Measurements from ENCODE around the gene BSCL2.
"Not testable (repeated sequence)": the region's sequence is repeated elsewhere in the genome, so short reads cannot be mapped to it uniquely, and the experiment has no call there.

Gene BSCL2

DNA sequence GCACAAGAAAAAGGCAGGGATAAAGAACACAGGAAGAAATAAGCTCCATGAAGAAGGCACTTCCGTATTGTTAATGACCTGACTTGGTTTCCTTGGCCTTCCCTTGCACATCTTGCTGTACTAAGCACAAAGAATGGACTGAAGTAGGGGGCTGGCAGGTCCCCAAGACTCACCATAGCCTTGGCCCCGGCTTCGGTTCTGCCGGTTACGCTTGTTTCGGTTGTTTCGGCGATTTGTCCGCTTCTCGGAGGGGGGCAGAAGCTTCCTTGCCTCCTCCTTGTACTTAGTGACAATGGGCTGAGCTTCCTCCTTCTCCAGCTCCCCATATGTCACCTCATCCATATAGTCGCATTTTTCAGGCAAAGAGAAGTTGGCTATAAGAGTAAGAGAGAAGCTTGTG, 9.6 kb upstream of the BSCL2 start:
- no peak for DNase-seq

DNA sequence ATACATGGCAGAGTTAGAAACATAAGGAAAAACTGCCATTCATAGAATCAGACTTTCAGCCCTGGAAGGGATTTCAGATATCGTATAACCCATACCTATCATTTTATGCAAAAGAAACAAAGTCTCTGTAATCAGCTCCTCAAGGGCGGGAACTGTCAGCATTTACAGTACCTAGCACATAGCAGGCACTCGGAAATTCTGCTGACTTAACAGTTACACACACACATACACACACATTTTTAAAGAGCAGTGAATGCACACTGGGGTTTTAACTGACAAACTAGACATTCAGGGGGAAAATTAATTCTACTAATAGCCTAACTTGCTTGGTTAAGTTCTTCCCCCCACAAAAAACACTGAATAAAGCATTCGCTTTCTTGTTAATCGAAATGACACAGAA, 9.0 kb upstream of the BSCL2 start:
- DNase-seq = no peak

DNA sequence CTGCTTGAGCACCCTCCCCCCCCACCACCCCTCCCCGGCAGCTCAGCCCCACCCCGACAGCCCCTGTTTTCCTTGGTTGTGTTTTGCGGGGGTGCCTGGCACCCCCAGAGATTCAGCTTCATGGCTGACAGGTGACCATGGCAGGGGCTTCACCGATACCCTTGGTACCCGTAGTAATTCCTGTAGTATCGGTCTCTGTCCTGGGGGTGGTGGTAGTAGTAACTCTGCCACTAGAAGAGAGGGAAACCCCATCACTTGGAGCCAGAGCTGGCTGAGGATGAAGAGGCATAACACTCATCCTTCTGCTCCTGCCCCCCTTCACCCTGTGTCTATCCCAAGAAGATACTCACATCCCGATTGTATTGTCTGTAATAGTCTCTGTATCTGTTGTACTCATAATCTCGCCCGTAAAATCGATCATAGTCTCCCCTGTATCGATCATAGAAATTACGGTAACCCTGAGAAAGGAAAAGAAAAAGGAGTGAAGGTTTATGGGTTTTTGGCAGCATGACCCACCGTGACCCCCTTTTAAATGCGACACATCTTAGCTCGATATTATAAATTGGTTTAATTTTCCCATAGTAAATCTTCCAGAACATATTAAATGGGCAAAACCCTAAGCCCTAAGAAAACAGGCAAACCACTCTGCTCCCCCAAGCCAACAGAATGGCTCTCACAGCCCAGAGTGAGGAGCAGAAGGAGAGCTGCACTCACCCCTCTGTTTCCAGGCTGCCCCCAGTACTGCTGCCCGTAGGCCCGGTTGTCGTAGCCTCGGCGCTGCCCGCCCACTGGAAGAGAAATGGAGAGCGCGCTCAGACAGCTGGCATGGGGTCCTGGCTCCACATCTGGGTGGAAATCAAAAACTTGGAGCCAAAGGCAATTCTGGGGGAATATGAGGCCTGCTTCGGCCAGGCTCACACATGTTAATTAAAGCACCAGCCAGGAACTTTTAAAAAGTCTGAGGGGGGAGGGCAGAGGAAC, 8.2 kb upstream of the BSCL2 start:
- DNase-seq = no peak

DNA sequence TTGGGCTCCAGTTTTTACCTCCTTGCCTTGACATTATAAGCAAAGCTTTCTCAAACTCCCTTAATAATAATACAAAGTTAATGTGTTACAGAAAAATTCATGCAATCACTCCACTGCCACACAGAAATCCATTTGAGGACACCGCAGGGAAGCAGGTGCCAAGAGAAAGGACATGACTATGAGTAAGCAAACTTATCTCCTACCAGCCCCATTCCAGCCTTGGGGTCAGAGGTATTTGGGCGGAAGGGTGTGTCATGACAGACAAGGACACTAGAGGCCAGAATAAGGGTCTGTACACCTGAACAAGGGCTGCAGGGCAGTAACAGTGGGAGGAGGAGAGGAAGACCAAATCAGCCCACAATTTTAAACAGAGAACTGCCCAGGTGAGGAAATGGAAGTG, 6.1 kb upstream of the BSCL2 start:
- DNase-seq = no peak

DNA sequence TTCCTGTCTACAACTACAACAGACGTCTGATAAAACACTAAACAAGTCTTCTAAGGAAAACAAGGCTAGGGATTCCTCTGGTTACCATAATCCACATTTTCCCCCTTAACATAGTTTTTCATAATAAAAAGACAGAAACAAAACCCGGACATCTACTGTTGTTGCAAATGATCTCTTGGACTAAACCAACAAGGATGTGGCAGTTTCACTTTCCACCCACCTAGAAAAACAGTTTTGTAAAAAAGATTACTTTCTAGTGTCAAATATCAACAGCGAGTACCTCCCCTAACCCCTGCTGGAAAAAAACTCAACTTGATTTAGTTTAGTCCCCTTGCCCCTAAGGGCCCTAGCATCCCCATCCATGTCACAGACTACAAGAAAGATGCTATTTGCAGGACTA, 5.6 kb upstream of the BSCL2 start:
- no peak for DNase-seq

DNA sequence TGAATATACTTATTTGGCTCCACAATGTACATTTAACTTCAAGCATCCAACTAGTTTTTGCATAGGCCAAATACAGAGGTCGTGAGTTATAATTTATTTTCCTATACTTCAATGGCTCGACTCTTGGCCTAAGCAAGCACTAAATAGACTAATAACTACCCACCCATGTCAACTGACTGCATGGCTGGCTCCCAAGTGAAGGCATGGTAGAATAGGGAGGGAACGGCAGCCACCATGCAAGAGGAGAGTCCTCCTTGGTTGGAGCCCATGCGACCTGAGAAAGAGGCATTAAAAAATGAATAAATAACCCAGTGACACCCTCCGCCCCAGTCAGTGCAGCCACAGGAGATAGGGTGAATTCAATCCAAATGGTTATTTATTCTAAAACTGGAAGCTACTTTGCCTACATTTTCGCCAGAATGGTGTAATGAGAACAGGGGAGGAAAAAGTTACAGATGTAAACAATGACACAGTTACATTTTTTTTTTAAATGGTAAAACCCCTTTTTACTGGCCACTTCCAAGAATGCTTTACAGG, 5.1 kb upstream of the BSCL2 start:
- DNase-seq = no peak

DNA sequence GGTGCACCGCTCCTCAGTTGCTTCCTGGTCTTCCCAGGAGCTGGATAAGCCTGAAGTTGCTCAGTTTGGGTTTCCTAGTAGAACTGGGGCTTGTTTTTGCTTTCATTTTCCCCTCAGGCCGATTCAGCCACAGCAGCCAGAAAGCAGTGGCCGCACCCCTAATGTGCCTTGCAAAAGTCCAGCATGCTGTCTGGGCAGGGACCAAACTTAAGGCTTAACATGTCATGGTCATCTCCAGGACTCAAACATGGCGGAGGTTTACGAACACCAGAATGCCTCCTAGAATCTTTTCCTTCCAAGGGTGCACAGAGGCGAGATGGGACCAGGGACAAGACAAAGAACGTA, 2.7 kb upstream of the BSCL2 start:
- no peak for DNase-seq

DNA sequence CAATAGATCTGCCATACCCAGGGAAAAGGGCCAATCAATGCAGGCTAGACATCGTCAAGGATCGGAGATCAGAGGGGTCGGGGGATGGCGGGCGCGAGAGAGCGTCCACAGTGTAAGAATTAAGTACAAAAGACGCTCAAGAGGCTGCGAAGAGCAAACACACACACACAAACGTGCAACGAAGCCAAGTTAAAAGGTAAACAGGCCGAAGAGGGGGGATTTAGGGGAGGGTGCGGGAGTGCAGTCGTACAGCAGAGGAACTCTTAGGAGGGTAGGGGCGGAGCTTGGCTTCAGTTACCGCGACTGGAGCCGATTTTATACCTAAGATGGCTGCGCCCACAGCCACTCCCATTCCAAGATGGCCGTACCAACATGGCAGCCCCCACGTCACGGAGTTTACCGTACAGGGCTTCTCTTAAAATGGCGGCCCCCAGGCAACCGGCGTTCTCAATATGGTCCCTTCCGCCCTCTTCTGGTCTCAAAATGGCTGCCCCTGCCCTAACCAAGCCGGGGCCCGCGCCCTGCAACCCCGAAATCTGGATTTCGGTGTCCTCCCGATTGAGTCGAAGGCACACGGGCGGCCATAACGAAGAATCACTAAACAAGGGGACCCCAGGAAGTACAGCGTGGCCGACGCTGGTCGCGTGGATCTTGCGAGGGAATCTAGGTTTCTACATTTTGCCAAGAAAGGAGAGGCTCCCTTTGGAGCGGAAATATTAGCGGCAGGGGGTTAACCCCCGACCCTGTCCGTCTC, 2.2 kb upstream of the BSCL2 start:
- DNase-seq = peak; percentile 89 to 97

DNA sequence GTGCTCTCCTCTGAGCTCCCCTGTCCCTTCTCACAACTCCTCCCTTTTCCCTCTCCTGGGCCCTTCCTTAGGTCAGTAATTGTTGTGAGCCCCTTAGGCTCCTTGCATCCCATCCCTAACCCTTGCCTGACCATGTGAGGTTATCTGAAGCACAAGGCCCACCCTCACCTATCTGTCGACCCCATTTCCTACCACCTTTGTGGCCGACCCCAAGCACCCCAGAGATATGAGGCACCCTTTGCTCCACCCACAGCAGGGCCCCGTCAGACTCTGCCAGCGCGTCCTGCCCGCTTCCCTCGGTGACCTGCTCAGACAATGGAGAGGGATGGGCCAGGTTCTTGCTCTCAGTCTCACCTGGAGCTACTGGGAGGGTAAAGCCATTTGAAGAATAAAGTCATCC, 1.6 kb upstream of the BSCL2 start:
- DNase-seq = no peak

DNA sequence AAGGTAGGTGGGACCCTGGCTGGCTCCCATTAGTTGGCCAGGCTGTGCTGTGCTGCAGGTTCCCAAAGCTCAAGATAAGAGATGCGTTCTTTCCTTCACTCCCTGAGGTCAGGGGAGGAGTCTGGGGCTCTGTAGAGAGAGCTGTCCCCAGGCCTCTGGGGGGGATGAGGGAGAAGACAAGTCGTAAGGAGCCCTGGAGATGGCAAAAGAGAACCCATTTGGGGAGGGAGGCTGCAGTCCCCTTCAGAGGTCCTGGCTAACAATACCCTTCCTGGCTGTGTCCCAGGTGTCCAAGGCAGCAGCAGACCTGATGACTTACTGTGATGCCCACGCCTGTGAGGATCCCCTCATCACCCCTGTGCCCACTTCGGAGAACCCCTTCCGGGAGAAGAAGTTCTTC, 1.2 kb upstream of the BSCL2 start:
- DNase-seq = no peak

DNA sequence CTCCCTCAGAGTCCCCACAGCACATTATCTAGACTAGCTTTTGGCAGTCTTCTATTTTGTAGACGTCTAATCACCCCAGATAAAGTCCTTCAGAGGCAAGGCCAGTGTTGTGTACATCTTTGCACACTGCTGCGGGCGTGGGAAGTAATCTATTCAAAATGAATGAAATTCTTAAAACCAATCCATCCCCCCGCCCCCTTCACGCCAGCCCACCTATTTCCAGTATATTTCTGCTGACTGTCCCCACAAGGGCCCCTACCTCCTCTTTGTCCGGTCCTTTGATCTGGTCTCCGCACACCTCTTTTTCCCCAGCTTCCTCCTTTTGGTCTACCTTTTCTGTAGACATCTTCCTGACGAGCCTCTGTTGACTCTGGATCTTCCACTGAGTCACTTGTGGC, 375 bp downstream of the BSCL2 start:
- no peak for DNase-seq

DNA sequence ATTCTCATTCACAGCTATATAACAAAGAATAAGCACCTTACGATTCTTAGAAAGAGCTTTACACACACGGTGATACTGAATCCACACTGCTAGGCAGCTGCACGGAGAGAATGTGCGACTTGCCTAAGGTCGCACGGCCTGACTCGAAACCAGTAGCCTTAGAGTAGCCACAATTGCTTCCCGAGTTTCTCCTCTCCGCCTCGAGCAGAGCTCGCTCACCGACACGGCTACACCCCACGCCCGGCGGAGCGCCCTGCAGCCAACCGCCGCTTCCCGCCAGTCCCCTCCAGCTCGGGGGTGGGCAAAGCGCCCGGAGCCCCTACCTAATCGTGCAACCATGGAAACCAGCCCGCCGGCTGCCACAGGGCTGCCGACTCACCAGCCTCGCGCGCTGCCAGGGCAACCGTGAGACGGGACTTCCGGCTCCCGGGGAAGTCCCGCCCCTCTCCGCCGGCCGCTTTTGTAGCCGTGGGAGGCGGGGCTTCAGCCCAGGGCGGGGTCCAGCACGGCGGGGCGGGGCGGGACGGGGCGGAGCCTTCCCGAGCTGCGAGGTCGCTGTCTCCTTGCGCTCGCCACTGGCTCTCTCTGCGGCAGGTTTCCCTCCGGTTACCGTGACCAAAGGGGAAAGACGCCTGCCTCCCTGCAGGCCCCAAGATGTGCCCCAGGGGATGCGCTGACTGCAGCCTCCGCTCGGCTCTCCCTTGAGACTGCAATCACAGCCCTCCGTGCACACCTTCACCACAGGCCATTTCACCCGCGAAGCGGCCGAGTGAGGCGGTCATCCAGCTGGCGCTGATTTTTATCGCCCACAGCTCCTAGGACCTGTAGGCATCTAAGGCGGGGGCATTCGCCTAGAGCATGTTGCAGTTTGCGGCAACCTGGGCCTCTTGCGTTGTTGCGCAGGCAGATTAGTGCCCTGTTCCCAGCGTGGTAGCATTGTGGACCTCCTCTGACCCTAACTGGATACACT, 1.1 kb downstream of the BSCL2 start:
- DNase-seq = peak; percentile 79 to 87

DNA sequence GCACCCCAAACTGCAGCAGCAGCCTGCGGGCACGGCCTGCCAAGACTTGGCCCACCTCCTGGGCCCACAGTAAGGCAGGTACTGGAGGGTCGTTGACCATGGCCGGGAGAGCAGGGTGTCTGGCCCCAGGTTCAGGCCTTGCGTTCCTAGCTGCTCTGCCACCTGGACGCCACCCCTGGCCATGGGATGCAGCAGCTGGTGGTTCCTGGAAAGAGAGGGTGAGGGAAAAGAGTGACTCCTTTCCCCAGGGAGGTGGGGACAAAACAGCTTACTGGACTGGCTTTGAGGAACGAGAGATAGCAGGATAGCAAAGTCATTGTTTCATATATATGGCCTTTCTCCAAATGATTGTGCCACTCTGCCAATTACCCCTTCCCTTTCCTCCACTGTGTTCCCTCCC, 1.8 kb downstream of the BSCL2 start:
- no peak for DNase-seq

DNA sequence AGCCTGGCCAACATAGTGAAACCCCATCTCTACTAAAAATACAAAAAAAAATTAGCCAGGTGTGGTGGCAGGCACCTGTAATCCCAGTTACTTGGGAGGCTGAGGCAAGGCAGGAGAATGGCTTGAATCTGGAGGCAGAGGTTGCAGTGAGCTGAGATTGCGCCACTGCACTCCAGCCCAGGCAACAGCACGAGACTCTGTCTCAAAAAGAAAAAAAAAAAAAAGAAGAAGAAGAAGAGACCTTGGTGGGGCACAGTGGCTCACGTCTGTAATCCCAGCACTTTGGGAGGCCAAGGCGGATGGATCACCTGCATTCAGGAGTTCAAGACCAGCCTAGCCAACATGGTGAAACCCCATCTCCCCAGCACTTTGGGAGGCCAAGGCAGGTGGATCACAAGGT, 3.3 kb downstream of the BSCL2 start:
- not testable (repeated sequence) for DNase-seq

DNA sequence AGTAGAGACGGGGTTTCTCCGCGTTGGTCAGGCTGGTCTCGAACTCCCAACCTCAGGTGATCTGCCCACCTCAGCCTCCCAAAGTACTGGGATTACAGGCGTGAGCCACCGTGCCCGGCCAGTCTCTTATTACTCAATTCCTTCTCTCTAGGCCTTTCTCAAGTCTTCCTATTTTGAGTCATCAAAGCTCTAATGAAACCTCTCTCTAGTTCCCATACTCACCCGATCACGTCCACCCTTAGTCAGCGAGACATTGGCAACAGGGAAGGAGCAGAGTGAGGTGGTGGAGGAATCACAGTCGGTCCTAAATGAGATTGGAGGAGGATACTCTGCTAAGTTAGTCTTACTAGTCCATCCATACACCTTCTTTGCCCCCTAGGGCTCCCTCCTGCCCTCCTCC, 5.0 kb downstream of the BSCL2 start:
- no peak for DNase-seq

DNA sequence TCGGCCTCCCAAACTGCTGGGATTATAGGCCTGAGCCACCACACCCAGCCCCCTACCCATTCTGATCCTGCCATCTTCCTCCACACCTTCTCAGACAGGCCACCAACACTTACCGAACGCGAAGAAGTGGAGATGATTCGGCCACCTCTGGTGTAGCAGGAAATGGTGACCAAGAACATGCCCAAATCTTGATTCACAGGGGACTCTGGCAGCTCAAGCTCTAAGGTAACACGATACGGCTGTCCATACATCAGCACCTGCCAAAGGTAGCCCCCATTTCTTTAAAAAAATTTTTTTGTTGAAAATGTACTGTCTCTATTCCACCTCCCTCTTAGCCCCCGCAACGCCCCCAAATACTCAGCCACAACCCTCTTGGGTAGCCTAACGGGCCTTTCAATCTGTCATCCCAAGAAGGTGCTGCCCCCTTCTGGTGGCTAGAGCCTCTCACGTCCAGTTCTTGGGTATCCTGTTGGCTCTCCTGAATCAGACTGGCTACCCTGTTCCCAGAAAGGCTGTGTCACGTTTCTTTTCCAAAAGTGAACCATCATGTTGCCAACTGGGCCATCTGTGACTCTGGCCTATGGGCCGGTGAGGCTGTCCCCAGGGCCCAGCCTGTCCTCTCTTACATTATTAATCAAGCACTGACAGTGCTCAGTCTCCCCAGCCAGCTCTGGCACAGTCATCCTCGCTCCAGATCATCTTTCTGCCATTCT, 12.6 kb downstream of the BSCL2 start:
- DNase-seq = peak in 1 of 2 experiments; percentile 51

DNA sequence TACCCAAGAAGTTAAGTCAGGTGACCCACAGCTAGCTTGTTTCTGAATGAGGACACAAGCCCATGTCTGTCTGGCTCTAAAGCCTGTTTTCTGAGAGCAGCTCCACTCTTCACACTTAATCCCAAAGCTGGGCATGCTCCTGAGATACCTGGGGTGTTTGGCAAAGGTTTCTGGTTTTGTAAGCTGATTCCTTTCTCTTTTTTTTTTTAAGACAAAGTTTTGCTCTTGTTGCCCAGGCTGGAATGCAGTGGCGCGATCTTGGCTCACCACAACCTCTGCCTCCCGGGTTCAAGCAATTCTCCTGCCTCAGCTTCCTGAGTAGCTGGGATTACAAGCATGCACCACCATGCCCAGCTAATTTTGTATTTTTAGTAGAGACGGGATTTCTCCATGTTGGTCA, 13.6 kb downstream of the BSCL2 start:
- not testable (repeated sequence) for DNase-seq

DNA sequence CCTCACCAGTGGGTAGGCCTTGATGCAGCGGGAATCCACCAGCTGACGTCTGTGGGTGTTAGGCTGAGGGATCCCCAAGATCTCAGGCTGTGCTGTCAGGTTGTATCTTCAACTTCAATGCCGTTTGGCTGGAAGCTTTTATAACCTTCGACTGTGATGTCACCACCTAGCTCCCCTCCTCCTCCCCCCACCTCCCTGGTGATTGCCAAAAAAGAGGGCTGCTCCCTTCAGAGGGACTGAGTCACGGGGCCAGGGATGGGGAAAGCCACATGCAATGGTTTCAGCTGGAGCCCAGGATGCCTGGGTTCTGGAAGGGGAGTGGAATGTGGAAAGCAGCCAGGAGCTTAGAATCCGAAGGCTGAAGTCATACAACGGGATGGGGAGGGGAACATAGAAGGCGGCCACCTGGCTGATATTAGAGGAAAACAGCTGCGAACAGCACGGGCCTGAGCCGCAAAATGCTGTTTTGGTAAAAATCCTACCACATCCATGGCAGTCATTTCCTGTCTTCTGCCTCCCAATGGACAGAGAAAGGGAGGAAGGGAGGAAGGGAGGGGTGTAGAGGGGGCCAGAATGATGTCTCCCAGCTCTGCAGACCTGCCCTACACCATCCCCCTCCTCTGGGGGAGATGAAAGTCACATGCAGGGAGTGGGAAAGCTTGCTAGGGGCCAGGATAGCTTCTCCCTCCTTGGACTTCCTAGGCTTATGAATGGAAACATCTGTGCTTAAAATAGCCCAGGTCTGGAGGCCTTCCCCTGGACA, 17.6 kb downstream of the BSCL2 start, which contains the start of gene LRRN4CL:
LRRN4CL (minus strand) TSS at position 110 of the 763 bp plus-strand sequence. CDS start 1,022 bp downstream, outside the sequence.
- DNase-seq = no peak

DNA sequence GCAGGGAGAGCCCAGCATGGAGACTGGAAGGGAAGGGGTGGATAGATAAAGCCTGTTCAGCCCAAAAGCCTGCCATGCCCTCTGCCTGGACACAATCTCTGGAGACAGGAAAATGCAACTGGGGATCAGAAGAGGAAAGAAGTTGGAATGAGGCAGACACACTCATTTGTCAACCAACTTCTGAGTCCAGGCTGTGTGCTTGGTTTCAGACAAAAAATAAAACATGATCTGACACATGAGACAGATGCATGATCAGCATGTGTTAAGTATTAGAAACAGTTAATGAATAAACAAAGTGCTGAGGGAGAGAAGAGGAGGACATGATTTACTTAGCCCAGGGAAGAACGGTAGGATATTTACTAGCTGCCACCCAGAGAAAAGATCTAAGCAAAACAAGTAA, 18.7 kb downstream of the BSCL2 start:
- DNase-seq = no peak

DNA sequence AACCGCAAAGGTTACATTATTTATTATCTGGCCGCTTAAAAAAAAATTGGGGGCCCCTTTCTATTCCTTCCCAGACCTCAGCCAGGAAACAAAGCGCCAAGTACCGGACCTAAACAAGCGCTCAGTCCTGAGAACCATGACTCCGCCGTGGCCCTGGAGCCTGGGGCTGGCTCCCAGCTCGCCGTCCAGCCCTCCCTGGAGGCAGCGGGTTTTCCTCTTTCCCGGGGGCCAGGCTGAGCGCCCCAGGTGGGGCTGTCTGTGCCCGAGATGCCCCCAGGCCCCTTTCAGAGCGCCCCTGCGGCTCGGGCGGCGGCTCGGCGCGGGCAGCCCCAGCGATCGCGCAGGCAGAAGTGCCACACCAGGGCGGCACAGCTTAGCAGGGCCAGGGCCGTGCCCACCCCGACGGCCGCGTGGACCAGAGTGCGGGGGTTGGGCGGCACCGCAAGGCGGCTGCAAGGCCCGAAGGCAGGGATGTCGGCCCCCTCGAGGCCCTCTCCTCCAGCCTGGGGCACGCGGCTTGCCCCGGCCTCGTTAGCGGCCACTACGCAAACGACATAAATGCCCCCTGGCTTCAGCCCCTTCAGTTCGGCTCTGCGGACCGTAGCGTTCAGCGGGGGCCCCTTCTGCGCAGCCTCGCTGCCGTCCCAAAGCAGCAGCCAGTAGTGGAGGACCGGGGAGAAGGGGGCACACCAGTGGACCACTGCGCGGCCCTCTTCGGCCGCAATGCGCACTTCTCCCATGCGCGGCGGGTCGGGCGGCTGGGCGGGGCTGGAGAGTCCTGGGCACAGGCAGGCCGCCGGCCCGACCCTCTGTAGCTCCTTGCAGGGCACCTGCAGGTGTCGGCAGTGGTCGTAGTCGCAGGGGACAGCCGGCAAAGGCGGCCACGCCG, 19.5 kb downstream of the BSCL2 start:
- DNase-seq = no peak
